Fibroblast of peridontal ligament (primary cell): ENCODE data around the gene PSD.

Experiments
- DNase-seq: peaks from one replicate; pipeline ENCODE4 v3.0.0-alpha.2; 2010; ENCODE audit errors: extremely low read depth

PSD gene

GRCh38 chr10:102404361-102405107 lies 14.1 kb downstream of the PSD start:
- DNase-seq = no peak

- DNase-seq = no peak
Measured at GRCh38 chr10:102403115-102403514, 15.5 kb downstream of the PSD start.

- no peak for DNase-seq
Measured at GRCh38 chr10:102402512-102402896, 16.1 kb downstream of the PSD start.

- DNase-seq = no peak
Measured at GRCh38 chr10:102401735-102402511, 16.7 kb downstream of the PSD start.

- DNase-seq = no peak
Measured at GRCh38 chr10:102401342-102401654, 17.3 kb downstream of the PSD start.

- no peak for DNase-seq
Measured at GRCh38 chr10:102400598-102401341, 17.8 kb downstream of the PSD start.

- no peak for DNase-seq
Measured at GRCh38 chr10:102400076-102400475, 18.5 kb downstream of the PSD start.

- peak; percentile 80 for DNase-seq
Measured at GRCh38 chr10:102399217-102400021, 19.2 kb downstream of the PSD start.

- no peak for DNase-seq
Measured at GRCh38 chr10:102398172-102399020, 20.2 kb downstream of the PSD start.

GRCh38 chr10:102397222-102398171 lies 21.1 kb downstream of the PSD start:
- DNase-seq = no peak

- DNase-seq = no peak
Measured at GRCh38 chr10:102396730-102397151, 21.8 kb downstream of the PSD start.

- no peak for DNase-seq
Measured at GRCh38 chr10:102396317-102396650, 22.3 kb downstream of the PSD start.

- peak; percentile 77 for DNase-seq
Measured at GRCh38 chr10:102395400-102396316, 22.9 kb downstream of the PSD start, which contains the start of gene NFKB2. NFKB2 (plus strand) TSS chr10:102395705; CDS start chr10:102395960, 255 bp downstream.

- peak; percentile 27 for DNase-seq
Measured at GRCh38 chr10:102394801-102395399, 23.7 kb downstream of the PSD start.

- peak; percentile 92 for DNase-seq
Measured at GRCh38 chr10:102394079-102394800, 24.3 kb downstream of the PSD start.

GRCh38 chr10:102393411-102394078 lies 25.0 kb downstream of the PSD start:
- no peak for DNase-seq

GRCh38 chr10:102392306-102392705 lies 26.3 kb downstream of the PSD start:
- no peak for DNase-seq
